ENCODE measurements around the gene EVPL. TPM values are rescaled to one million over a fixed set of nuclear protein-coding genes. Genes with fewer than 3 reads are reported as not detected.
"Not testable (repeated sequence)": the region's sequence is repeated elsewhere in the genome, so short reads cannot be mapped to it uniquely, and the experiment has no call there.

EVPL gene
- total RNA-seq, 1 experiment from 2014 or later = 7.7 TPM

DNA sequence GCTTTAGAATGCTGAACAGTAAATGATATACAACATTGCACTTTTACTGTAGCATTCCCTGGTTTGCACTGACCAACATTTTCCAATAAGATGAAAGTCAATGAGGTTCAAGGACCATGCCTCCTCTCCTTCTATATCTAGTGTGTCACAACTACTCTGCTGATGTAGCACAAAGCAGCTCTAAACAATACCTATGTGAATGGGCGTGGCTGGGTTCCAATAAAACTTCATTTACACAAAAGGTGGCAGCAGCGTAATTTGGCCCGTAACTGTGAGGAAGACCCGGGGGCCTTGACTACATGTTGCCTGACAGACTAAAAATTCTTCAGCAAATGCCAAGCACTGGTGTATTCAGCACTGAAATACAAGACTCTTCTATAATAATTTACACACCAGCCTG lies 38.7 kb upstream of the EVPL start:
- Mint-ChIP-seq H3K27me3 (ENCODE audit: insufficient read depth, unreplicated experiment) (no peaks in the 10 kb centered on the region), H3K4me1 (ENCODE audit: insufficient read depth, unreplicated experiment) (no peaks in the 10 kb centered on the region), H3K27ac (ENCODE audit: low read depth, unreplicated experiment) (no peak overlapping the region), H3K36me3 (ENCODE audit: insufficient read depth, unreplicated experiment) (peaks cover 89% of the 10 kb centered on the region), H3K9me3 (ENCODE audit: unreplicated experiment) (no peaks in the 10 kb centered on the region), H3K4me3 (ENCODE audit: unreplicated experiment) (no peak overlapping the region)
- ChIA-PET POLR2A (no interaction called here), CTCF (interaction anchor here (0.5 to 1.9 kb wide), 3 partner anchors 52 to 943 kb away, joined by 3 to 6 read pairs (median 4); no protein-coding TSS in a partner anchor)
- intact Hi-C loops (cut with micrococcal nuclease) = no loop called here
- no peak for DNase-seq (ENCODE audit: unreplicated experiment)
- TF ChIP-seq, protein P1, sequence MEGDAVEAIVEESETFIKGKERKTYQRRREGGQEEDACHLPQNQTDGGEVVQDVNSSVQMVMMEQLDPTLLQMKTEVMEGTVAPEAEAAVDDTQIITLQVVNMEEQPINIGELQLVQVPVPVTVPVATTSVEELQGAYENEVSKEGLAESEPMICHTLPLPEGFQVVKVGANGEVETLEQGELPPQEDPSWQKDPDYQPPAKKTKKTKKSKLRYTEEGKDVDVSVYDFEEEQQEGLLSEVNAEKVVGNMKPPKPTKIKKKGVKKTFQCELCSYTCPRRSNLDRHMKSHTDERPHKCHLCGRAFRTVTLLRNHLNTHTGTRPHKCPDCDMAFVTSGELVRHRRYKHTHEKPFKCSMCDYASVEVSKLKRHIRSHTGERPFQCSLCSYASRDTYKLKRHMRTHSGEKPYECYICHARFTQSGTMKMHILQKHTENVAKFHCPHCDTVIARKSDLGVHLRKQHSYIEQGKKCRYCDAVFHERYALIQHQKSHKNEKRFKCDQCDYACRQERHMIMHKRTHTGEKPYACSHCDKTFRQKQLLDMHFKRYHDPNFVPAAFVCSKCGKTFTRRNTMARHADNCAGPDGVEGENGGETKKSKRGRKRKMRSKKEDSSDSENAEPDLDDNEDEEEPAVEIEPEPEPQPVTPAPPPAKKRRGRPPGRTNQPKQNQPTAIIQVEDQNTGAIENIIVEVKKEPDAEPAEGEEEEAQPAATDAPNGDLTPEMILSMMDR (IDR thresholded peaks at IDR 0.05; ENCODE audit: unreplicated experiment) = no peak
- BruUV-seq (replicated peaks) = no TSS peak

DNA sequence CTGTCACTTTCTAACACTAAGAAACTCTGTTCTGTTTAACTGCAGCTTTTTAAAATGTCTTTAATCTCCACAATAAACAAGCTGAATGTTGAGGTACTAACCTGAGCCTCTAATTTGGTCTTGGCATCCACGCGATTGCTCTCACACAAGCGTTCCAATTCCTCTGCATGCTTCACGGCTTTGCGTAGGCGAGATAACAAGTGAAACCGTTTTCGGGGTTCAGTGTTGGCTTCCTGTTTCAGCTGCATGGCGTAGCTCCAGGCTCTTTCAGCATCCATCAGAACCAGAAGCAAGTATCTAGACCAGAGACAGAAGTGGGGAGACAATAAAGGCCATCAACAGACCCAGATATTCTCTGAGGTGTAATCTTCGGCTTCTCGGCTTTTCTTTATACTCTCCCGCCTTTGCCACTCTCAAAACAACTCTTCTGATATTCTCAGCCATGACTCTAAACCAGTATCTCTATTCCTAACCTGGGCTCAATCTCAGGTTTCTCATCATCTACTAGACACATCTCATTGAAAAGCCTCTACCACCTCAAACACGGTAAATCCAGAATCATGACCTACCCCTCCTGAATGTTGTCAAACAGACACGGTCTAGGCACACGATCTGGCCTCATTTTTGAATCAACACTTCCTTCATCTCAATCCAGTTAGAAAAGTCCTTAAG lies 36.9 kb upstream of the EVPL start:
- H3K4me3 Mint-ChIP-seq (ENCODE audit: unreplicated experiment) = no peak overlapping the region
- no peak for DNase-seq (ENCODE audit: unreplicated experiment)
- H3K4me1 Mint-ChIP-seq (ENCODE audit: insufficient read depth, unreplicated experiment) = no peaks in the 10 kb centered on the region
- POLR2A ChIA-PET = interaction anchor here (0.9 to 1.2 kb wide), 2 partner anchors 7 to 12 kb away, joined by 3 to 5 read pairs; no protein-coding TSS in a partner anchor
- intact Hi-C loops (cut with micrococcal nuclease) = no loop called here
- TF ChIP-seq, protein P1 (IDR thresholded peaks at IDR 0.05; ENCODE audit: unreplicated experiment) = no peak
- no peaks in the 10 kb centered on the region for H3K27me3 Mint-ChIP-seq (ENCODE audit: insufficient read depth, unreplicated experiment)
- H3K27ac Mint-ChIP-seq (ENCODE audit: low read depth, unreplicated experiment) = no peak overlapping the region
- peaks cover 96% of the 10 kb centered on the region for H3K36me3 Mint-ChIP-seq (ENCODE audit: insufficient read depth, unreplicated experiment)
- BruUV-seq (replicated peaks) = no TSS peak
- CTCF ChIA-PET = no interaction called here
- no peaks in the 10 kb centered on the region for H3K9me3 Mint-ChIP-seq (ENCODE audit: unreplicated experiment)

DNA sequence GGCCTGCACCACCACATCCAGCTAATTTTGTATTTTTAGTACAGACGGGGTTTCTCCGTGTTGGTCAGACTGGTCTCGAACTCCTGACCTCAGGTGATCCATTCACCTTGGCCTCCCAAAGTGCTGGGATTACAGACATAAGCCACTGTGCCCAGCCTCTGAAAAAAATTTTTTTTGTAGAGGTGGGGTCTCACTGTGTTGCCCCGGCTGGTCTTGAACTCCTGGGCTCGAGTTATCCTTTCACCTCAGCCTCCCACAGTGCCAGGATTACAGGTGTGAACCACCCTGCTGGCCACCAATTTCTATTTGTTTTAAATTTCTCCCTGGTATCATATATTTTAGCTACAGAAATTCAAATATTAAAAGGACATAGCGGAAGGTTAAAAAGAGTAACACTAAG lies 31.2 kb upstream of the EVPL start:
- H3K4me3 Mint-ChIP-seq (ENCODE audit: unreplicated experiment); H3K27ac Mint-ChIP-seq (ENCODE audit: low read depth, unreplicated experiment); DNase-seq (ENCODE audit: unreplicated experiment); BruUV-seq (replicated peaks); H3K9me3 Mint-ChIP-seq (ENCODE audit: unreplicated experiment); H3K27me3 Mint-ChIP-seq (ENCODE audit: insufficient read depth, unreplicated experiment); intact Hi-C loops (cut with micrococcal nuclease): not testable (repeated sequence)
- CTCF ChIA-PET = interaction anchor here (0.6 kb wide), 1 partner anchor 52 kb away, joined by 3 read pairs; no protein-coding TSS in a partner anchor
- POLR2A ChIA-PET = interaction anchor here (2.1 kb wide), 1 partner anchor 14 kb away, joined by 10 read pairs; the partner anchor contains the start of gene SRP68
- Mint-ChIP-seq H3K4me1 (ENCODE audit: insufficient read depth, unreplicated experiment) (peaks cover 12% of the 10 kb centered on the region), H3K36me3 (ENCODE audit: insufficient read depth, unreplicated experiment) (peaks cover 97% of the 10 kb centered on the region)

DNA sequence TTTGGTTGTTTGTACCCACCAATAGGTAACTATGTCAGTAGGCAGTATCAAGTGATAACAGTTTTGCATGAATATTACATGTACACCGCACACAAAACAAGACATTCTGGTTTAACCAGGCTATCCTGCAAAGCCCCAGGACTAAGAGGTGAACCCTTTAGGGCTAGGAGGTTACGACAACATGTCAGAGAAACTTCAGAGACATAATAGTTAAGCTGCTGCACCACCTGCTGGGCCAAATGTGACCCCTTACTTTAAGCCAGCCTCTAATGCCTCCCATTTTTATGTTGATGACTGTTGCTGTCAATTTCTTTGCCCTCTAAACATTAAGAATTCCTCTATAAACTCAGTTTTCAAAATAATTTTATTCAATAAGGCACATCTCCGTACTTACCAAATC lies 29.8 kb upstream of the EVPL start:
- TF ChIP-seq, protein P1 (IDR thresholded peaks at IDR 0.05; ENCODE audit: unreplicated experiment) = no peak
- ChIA-PET CTCF (interaction anchor here (0.6 kb wide), 2 partner anchors 219 to 1064 kb away, joined by 3 read pairs; no protein-coding TSS in a partner anchor), POLR2A (interaction anchor here (0.7 kb wide), 1 partner anchor 661 kb away, joined by 3 read pairs; no protein-coding TSS in a partner anchor)
- Mint-ChIP-seq H3K9me3 (ENCODE audit: unreplicated experiment) (peaks cover 5% of the 10 kb centered on the region), H3K27me3 (ENCODE audit: insufficient read depth, unreplicated experiment) (no peaks in the 10 kb centered on the region), H3K4me1 (ENCODE audit: insufficient read depth, unreplicated experiment) (peaks cover 13% of the 10 kb centered on the region), H3K4me3 (ENCODE audit: unreplicated experiment) (no peak overlapping the region), H3K27ac (ENCODE audit: low read depth, unreplicated experiment) (no peak overlapping the region), H3K36me3 (ENCODE audit: insufficient read depth, unreplicated experiment) (peaks cover 93% of the 10 kb centered on the region)
- intact Hi-C loops (cut with micrococcal nuclease) = no loop called here
- no peak for DNase-seq (ENCODE audit: unreplicated experiment)
- BruUV-seq (replicated peaks) = no TSS peak
